B cell (primary cell): ENCODE results near the gene ABHD1. TPM values are rescaled to one million over a fixed set of nuclear protein-coding genes. Genes with fewer than 3 reads are reported as not detected.

Experiments used
- ATAC-seq: fragments of 200-7000 bp; cut with Tn5 transposase; one replicate; pipeline ENCODE4 v1.10.0; 2021; ENCODE audit warnings: low read depth, mild to moderate bottlenecking, moderate number of reproducible peaks, moderate library complexity
- CTCF ChIA-PET: fragments of 350-600 bp; sonication (Branson Sonifier 250); formaldehyde crosslinking; loops from one replicate; lab custom pipeline; 2021; ENCODE audit warnings: antibody characterized with exemption, inconsistent platforms; lab: Charles Lee
- POLR2A ChIA-PET: fragments of 350-600 bp; sonication (Branson Sonifier 250); formaldehyde crosslinking; loops from one replicate; lab custom pipeline; 2021; ENCODE audit warnings: antibody characterized with exemption; lab: Charles Lee
- DNase-seq: peaks from one replicate; pipeline ENCODE4 v3.0.0; 2013
- H2AFZ ChIP-seq: 2 replicates; pipeline ENCODE4 v1.6.1; 2012; ENCODE audit warnings: mild to moderate bottlenecking, low read depth, low read length; ENCODE audit not compliant: insufficient read depth, poor library complexity, severe bottlenecking
- H3K27ac ChIP-seq, 2 donors: 1 replicate in 1 of 2; 2 replicates in 1 of 2; pipeline ENCODE4 v1.5.1; 2012 to 2013; ENCODE audit warnings: low read length in 2 of 2, mild to moderate bottlenecking in 2 of 2, moderate library complexity in 1 of 2
- H3K27me3 ChIP-seq, 4 experiments: fragments of 200-600 bp in 1 of 4; sonication (generic) in 1 of 4; replicated peaks in 1 of 4; 1 replicate in 2 of 4; 2 replicates in 2 of 4; pipeline versions ENCODE4 v1.6.1 to v1.7.0; 2013 to 2016; ENCODE audit warnings: low read length in 3 of 4, mild to moderate bottlenecking in 2 of 4, mixed read lengths in 1 of 4, moderate library complexity in 1 of 4; ENCODE audit not compliant: insufficient read depth in 4 of 4, control insufficient read depth in 3 of 4; ENCODE audit errors: control extremely low read depth in 1 of 4
- H3K36me3 ChIP-seq, 2 experiments: replicated peaks in 1 of 2; 1 replicate in 1 of 2; 2 replicates in 1 of 2; pipeline versions ENCODE4 v1.6.1 to v1.7.1; 2013; ENCODE audit warnings: low read length in 1 of 2; ENCODE audit not compliant: insufficient read depth in 2 of 2, control insufficient read depth in 1 of 2; ENCODE audit errors: control extremely low read depth in 1 of 2, extremely low read depth in 1 of 2
- H3K4me1 ChIP-seq, 2 donors: fragments of 200-600 bp in 1 of 2; sonication (generic) in 1 of 2; 1 replicate in 1 of 2; 2 replicates in 1 of 2; pipeline versions ENCODE4 v1.5.1 to v1.6.1; 2013 to 2017; ENCODE audit warnings: low read length in 2 of 2; ENCODE audit not compliant: control insufficient read depth in 2 of 2, insufficient read depth in 2 of 2
- H3K4me2 ChIP-seq: replicated peaks from 2 replicates; pipeline ENCODE3; 2012; ENCODE audit warnings: mild to moderate bottlenecking, low read depth, low read length; ENCODE audit not compliant: poor library complexity, severe bottlenecking
- H3K4me3 ChIP-seq, 5 experiments: fragments of 200-600 bp in 1 of 5; sonication (generic) in 1 of 5; 1 replicate in 3 of 5; 2 replicates in 2 of 5; pipeline versions ENCODE4 v1.5.1 to v1.7.0; 2011 to 2016; ENCODE audit warnings: low read length in 4 of 5, mild to moderate bottlenecking in 4 of 5, low read depth in 2 of 5, control low read depth in 1 of 5, moderate library complexity in 1 of 5; ENCODE audit not compliant: insufficient read depth in 1 of 5; ENCODE audit errors: control extremely low read depth in 1 of 5, extremely low read depth in 1 of 5
- H3K79me2 ChIP-seq: fragments of 200-600 bp; sonication (generic); one replicate; pipeline ENCODE4 v1.6.0; 2016; ENCODE audit warnings: low read length; ENCODE audit not compliant: control insufficient read depth, insufficient read depth
- H3K9ac ChIP-seq: fragments of 200-600 bp; sonication (generic); 2 replicates; pipeline ENCODE4 v1.6.1; 2017; ENCODE audit warnings: mild to moderate bottlenecking, low read length, moderate library complexity
- H3K9me3 ChIP-seq, 3 donors: one replicate each; pipeline versions ENCODE4 v1.6.1 to v1.7.1; 2013; ENCODE audit warnings: low read length in 2 of 3; ENCODE audit not compliant: control insufficient read depth in 2 of 3, insufficient read depth in 1 of 3; ENCODE audit errors: control extremely low read depth in 1 of 3
- H4K20me1 ChIP-seq: 2 replicates; pipeline ENCODE4 v1.6.0; 2012; ENCODE audit warnings: mild to moderate bottlenecking, low read length; ENCODE audit not compliant: insufficient read depth, control insufficient read depth, poor library complexity, severe bottlenecking
- H3K27ac Mint-ChIP-seq: one replicate; pipeline ENCODE4 v1.8.0; 2021; ENCODE audit warnings: mixed read lengths
- H3K27me3 Mint-ChIP-seq: one replicate; pipeline ENCODE4 v1.8.0; 2021; ENCODE audit warnings: mixed read lengths
- H3K4me1 Mint-ChIP-seq: one replicate; pipeline ENCODE4 v1.8.0; 2021; ENCODE audit warnings: mixed read lengths
- H3K4me3 Mint-ChIP-seq: one replicate; pipeline ENCODE4 v1.8.0; 2021; ENCODE audit warnings: mixed read lengths
- H3K9me3 Mint-ChIP-seq: one replicate; pipeline ENCODE4 v1.8.0; 2022; ENCODE audit warnings: mixed read lengths; ENCODE audit not compliant: insufficient read depth
- CTCF ChIP-seq: fragments of 200-600 bp; IDR thresholded peaks from one replicate; pipeline ENCODE4 v1.8.0; 2022; ENCODE audit warnings: antibody characterized with exemption, mild to moderate bottlenecking
- EZH2 ChIP-seq: IDR thresholded peaks from 2 replicates; pipeline ENCODE4 v1.6.1; 2012; ENCODE audit warnings: borderline replicate concordance, low read depth, mild to moderate bottlenecking, moderate library complexity, low read length; ENCODE audit not compliant: insufficient read depth, poor library complexity, severe bottlenecking
- WGBS: methylation state at CpG from one replicate; pipeline ENCODE4 v1.1.5; 2013; ENCODE audit warnings: missing lambda C conversion rate; ENCODE audit not compliant: insufficient coverage; 5-methylcytosine and 5-hydroxymethylcytosine counted together
- intact Hi-C: fragments of 100-400 bp; cut with micrococcal nuclease; formaldehyde crosslinking; loops from one replicate; pipeline ENCODE4 v1.10.0; 2022
- polyA plus RNA-seq: library from polyadenylated mRNA; depleted of rRNA; stranded (reverse); fragments of >200 nt; gene quantifications from 2 replicates; pipeline ENCODE4 v1.2.3, GENCODE V29; 2012
- total RNA-seq, 2 donors: library from RNA; stranded (reverse); fragments of 120-200 nt in 1 of 2; gene quantifications; 1 replicate in 1 of 2; 2 replicates in 1 of 2; pipeline versions ENCODE4 v1.2.3 to v1.2.4, GENCODE V29; 2013 to 2022

The ABHD1 gene
- total and polyA plus RNA-seq, 2 donors (not counting 1 experiment from before 2014, with no cell fraction given), result 1.5 to 2.7 TPM

DNA sequence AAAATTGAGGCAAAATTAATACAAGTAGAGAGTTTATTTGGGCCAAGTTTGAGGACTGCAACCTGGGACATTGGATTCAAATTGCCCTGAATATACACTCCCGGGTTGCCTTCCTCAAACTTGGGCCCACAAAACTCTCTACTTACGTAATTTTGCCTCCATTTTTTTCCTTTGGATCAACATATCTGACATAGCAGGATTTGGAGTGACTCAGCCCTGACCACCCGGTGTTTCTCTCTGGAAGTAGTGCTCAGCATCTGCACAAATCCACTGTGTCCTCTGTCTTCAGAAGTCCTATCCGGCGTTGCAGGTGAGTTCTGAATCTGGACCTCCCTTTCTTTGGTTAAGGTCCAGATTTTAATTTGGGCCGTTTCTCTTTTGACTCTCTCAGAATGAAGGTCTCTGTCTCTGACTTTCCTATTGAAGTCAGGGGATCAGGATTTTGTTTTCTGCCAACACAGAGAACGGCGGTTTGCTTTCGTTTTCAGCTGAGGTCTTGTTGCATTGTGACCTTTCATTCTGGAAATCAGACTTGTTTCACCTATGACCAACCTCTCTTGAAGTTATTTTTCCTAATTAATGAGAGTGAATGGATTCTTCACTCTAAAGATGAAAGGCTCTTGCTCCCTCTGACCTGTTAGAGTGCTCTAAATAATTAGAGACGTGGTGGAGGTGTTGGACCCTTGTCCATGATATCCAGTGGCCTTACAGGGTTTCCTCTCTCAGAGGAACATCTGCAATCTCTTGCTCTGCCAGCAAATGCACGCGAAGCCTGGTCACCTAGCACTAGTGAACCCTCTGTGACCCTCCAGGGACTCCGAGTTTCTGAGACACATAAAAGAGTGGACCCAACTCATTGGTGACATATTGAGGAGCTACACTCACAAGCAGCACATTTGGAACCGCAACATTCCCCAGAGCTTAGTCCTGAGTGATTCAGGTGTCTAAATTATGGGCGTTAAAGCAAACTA, 38.8 kb downstream of the ABHD1 start:
- Histone ChIP-seq H4K20me1 (no peaks in the 10 kb centered on the region), H3K27ac (no peak overlapping the region), H3K4me2 (no peak overlapping the region), H3K27me3 (no peaks in the 10 kb centered on the region), H3K36me3 (no peaks in the 10 kb centered on the region), H3K9me3 (peaks cover 0 to 3% (median 0%) of the 10 kb centered on the region in 3 donors), H3K4me1 (peaks cover 19 to 22% of the 10 kb centered on the region in 2 donors), H3K9ac (no peak overlapping the region), H2AFZ (no peak overlapping the region), H3K4me3 (no peak overlapping the region), H3K79me2 (no peaks in the 10 kb centered on the region)
- intact Hi-C loops, result no loop called here
- H3K27ac Mint-ChIP-seq, result no peak overlapping the region
- DNase-seq (no peak), ATAC-seq (no peak)
- H3K4me3 Mint-ChIP-seq, result no peak overlapping the region
- peaks cover 3% of the 10 kb centered on the region for H3K27me3 Mint-ChIP-seq
- TF ChIP-seq CTCF (no peak), EZH2 (no peak)
- H3K4me1 Mint-ChIP-seq, result peaks cover 20% of the 10 kb centered on the region
- H3K9me3 Mint-ChIP-seq, result no peaks in the 10 kb centered on the region
- ChIA-PET POLR2A (no interaction called here), CTCF (no interaction called here)
- WGBS, result 97% methylated on average over 8 of the region's 15 CpGs
